DLD1 (cell line): ENCODE data around the gene CADM2.
"Not testable (repeated sequence)": the region's sequence is repeated elsewhere in the genome, so short reads cannot be mapped to it uniquely, and the experiment has no call there.

ENCODE experiments used
- in situ Hi-C: cut with HindIII; loops from 2 replicates; pipeline ENCODE4 v1.10.0; 2017; ENCODE audit warnings: low sequenced_read_pairs

Gene CADM2

GRCh38 chr3:85632921-85633320, 674.1 kb downstream of the CADM2 start:
- in situ Hi-C loops: no loop called here

GRCh38 chr3:85652360-85652759, 693.6 kb downstream of the CADM2 start:
- in situ Hi-C loops: no loop called here

GRCh38 chr3:85660451-85660850, 701.7 kb downstream of the CADM2 start:
- in situ Hi-C loops: no loop called here

- in situ Hi-C loops: no loop called here
These were observed 703.7 kb downstream of the CADM2 start for GRCh38 chr3:85662462-85662861.

GRCh38 chr3:85667744-85668143, 709.0 kb downstream of the CADM2 start:
- in situ Hi-C loops: no loop called here

- in situ Hi-C loops: no loop called here
These were observed 711.9 kb downstream of the CADM2 start for GRCh38 chr3:85670634-85671205.

GRCh38 chr3:85672761-85673160, 714.0 kb downstream of the CADM2 start:
- in situ Hi-C loops: no loop called here

- in situ Hi-C loops: no loop called here
These were observed 719.9 kb downstream of the CADM2 start for GRCh38 chr3:85678713-85679112.

- in situ Hi-C loops: no loop called here
These were observed 723.1 kb downstream of the CADM2 start for GRCh38 chr3:85681906-85682305.

- in situ Hi-C loops: no loop called here
These were observed 732.4 kb downstream of the CADM2 start for GRCh38 chr3:85691196-85691595.

- in situ Hi-C loops: no loop called here
These were observed 738.4 kb downstream of the CADM2 start for GRCh38 chr3:85697156-85697555.

GRCh38 chr3:85706130-85706529, 747.3 kb downstream of the CADM2 start:
- in situ Hi-C loops: no loop called here

- in situ Hi-C loops: not testable (repeated sequence)
These were observed 749.5 kb downstream of the CADM2 start for GRCh38 chr3:85708325-85708724.

- in situ Hi-C loops: no loop called here
These were observed 750.6 kb downstream of the CADM2 start for GRCh38 chr3:85709346-85709892.

GRCh38 chr3:85710490-85710889, 751.7 kb downstream of the CADM2 start:
- in situ Hi-C loops: no loop called here

- in situ Hi-C loops: no loop called here
These were observed 762.8 kb downstream of the CADM2 start for GRCh38 chr3:85721409-85722145.

GRCh38 chr3:85725809-85726208, 767.0 kb downstream of the CADM2 start:
- in situ Hi-C loops: no loop called here

- in situ Hi-C loops: no loop called here
These were observed 767.5 kb downstream of the CADM2 start for GRCh38 chr3:85726241-85726640.

GRCh38 chr3:85737846-85738245, 779.1 kb downstream of the CADM2 start:
- in situ Hi-C loops: no loop called here

- in situ Hi-C loops: no loop called here
These were observed 781.8 kb downstream of the CADM2 start for GRCh38 chr3:85740561-85740960.

- in situ Hi-C loops: no loop called here
These were observed 799.7 kb downstream of the CADM2 start for GRCh38 chr3:85758442-85758841.

- in situ Hi-C loops: no loop called here
These were observed 801.6 kb downstream of the CADM2 start for GRCh38 chr3:85760342-85760741.
